ENCODE results near the gene CAPN2.

- TF ChIP-seq POLR2A (IDR thresholded peaks at IDR 0.05) (no peak), CTCF (IDR thresholded peaks at IDR 0.05) (no peak)
These were observed 3.6 kb upstream of the CAPN2 start for GRCh38 chr1:223708651-223709268.
